HG03558 (cell line): ENCODE measurements around the gene ANO1.

ENCODE experiments used
- ATAC-seq: cut with Tn5 transposase; IDR thresholded peaks from one replicate; pipeline ENCODE4 v1.9.1; 2021; ENCODE audit warnings: moderate number of reproducible peaks; ENCODE audit not compliant: unreplicated experiment; ENCODE audit errors: extremely low read depth

Gene ANO1

GRCh38 chr11:70049045-70049444 lies 29.1 kb upstream of the ANO1 start:
- no peak for ATAC-seq

- no peak for ATAC-seq
These were observed 27.9 kb upstream of the ANO1 start for GRCh38 chr11:70050243-70050642.

GRCh38 chr11:70054004-70054403 lies 24.1 kb upstream of the ANO1 start:
- no peak for ATAC-seq

- no peak for ATAC-seq
These were observed 22.7 kb upstream of the ANO1 start for GRCh38 chr11:70055444-70055843.

- ATAC-seq: no peak
These were observed 21.0 kb upstream of the ANO1 start for GRCh38 chr11:70057080-70057479.

GRCh38 chr11:70059971-70060370 lies 18.1 kb upstream of the ANO1 start:
- ATAC-seq: no peak

GRCh38 chr11:70060611-70061293 lies 17.4 kb upstream of the ANO1 start:
- ATAC-seq: no peak

GRCh38 chr11:70061734-70062133 lies 16.4 kb upstream of the ANO1 start:
- no peak for ATAC-seq

GRCh38 chr11:70063121-70063520 lies 15.0 kb upstream of the ANO1 start:
- ATAC-seq: no peak

GRCh38 chr11:70063555-70063954 lies 14.6 kb upstream of the ANO1 start:
- ATAC-seq: no peak

- ATAC-seq: no peak
These were observed 13.9 kb upstream of the ANO1 start for GRCh38 chr11:70064008-70064725.

GRCh38 chr11:70064726-70065317 lies 13.3 kb upstream of the ANO1 start:
- no peak for ATAC-seq

GRCh38 chr11:70065318-70066135 lies 12.6 kb upstream of the ANO1 start:
- ATAC-seq: no peak

- ATAC-seq: no peak
These were observed 12.0 kb upstream of the ANO1 start for GRCh38 chr11:70066136-70066520.

- ATAC-seq: no peak
These were observed 11.5 kb upstream of the ANO1 start for GRCh38 chr11:70066628-70067027.

- ATAC-seq: no peak
These were observed 11.1 kb upstream of the ANO1 start for GRCh38 chr11:70067036-70067435.

GRCh38 chr11:70067591-70068341 lies 10.4 kb upstream of the ANO1 start:
- no peak for ATAC-seq

- ATAC-seq: no peak
These were observed 9.8 kb upstream of the ANO1 start for GRCh38 chr11:70068345-70068744.

- no peak for ATAC-seq
These were observed 9.2 kb upstream of the ANO1 start for GRCh38 chr11:70068950-70069349.

GRCh38 chr11:70070706-70071105 lies 7.4 kb upstream of the ANO1 start:
- no peak for ATAC-seq
